ENCODE measurements around the gene NR1D1.

NR1D1 gene

GRCh38 chr17:40063901-40064531, 36.4 kb downstream of the NR1D1 start:
- no peaks in the 10 kb centered on the region for H3K9me3 ChIP-seq (ENCODE audit: control insufficient read depth, insufficient read depth, low read depth, low read length)
- CTCF ChIA-PET, result interaction anchor here (0.7 to 10.6 kb wide), 11 partner anchors 10 to 49 kb away, joined by 4 to 166 read pairs (median 10); partner anchors contain the start of genes MED24 and NR1D1
- H3K27ac ChIP-seq (ENCODE audit: extremely low read depth, low read depth, low read length), result no peak overlapping the region; the same call in 1 of the 2 replicates
- H3K4me1 ChIP-seq (ENCODE audit: control insufficient read depth, insufficient read depth, low read length), result peaks cover 20% of the 10 kb centered on the region
- peak overlapping the region; percentile 84 for H3K4me3 ChIP-seq (ENCODE audit: low read depth, low read length)
- POLR2A ChIA-PET, result interaction anchor here (0.5 to 2.4 kb wide), 11 partner anchors 9 to 104 kb away, joined by 3 to 15 read pairs (median 4); partner anchors contain the start of gene MED24
- no peaks in the 10 kb centered on the region for H3K36me3 ChIP-seq (ENCODE audit: control insufficient read depth in 2 of 2, insufficient read depth in 1 of 2, low read length in 2 of 2)
- TF ChIP-seq ZNF449 (tag by site-specific recombination; IDR thresholded peaks at IDR 0.05) (no peak), ZFHX2 (tag by site-specific recombination; conservative IDR thresholded peaks at IDR 0.05) (peak; percentile 62), KLF9 (tag by site-specific recombination; IDR thresholded peaks at IDR 0.05; ENCODE audit: low read depth) (peak; percentile 80), ZNF148 (tag by site-specific recombination; IDR thresholded peaks at IDR 0.05; ENCODE audit: borderline replicate concordance) (no peak), ZNF623 (tag by site-specific recombination; IDR thresholded peaks at IDR 0.05) (no peak), ZSCAN18 (tag by site-specific recombination; IDR thresholded peaks at IDR 0.05) (no peak), AEBP2 (tag by site-specific recombination; IDR thresholded peaks at IDR 0.05; ENCODE audit: borderline replicate concordance) (no peak), ZNF660 (tag by site-specific recombination; IDR thresholded peaks at IDR 0.05) (no peak), ZNF138 (tag by site-specific recombination; IDR thresholded peaks at IDR 0.05; ENCODE audit: borderline replicate concordance) (no peak), ZFP3 (tag by site-specific recombination; IDR thresholded peaks at IDR 0.05; ENCODE audit: low read depth) (no peak), ZNF391 (tag by site-specific recombination; IDR thresholded peaks at IDR 0.05; ENCODE audit: borderline replicate concordance, low read depth) (no peak), ZNF670 (tag by site-specific recombination; IDR thresholded peaks at IDR 0.05; ENCODE audit: low read depth) (no peak), OSR2 (tag by site-specific recombination; IDR thresholded peaks at IDR 0.05) (no peak), ZNF341 (tag by site-specific recombination; IDR thresholded peaks at IDR 0.05; ENCODE audit: low read depth) (no peak), ZNF302 (tag by site-specific recombination; IDR thresholded peaks at IDR 0.05; ENCODE audit: low read depth) (no peak), PATZ1 (tag by site-specific recombination; IDR thresholded peaks at IDR 0.05) (no peak), ZNF354C (tag by site-specific recombination; IDR thresholded peaks at IDR 0.05; ENCODE audit: borderline replicate concordance, low read depth) (no peak), EGR2 (tag by site-specific recombination; IDR thresholded peaks at IDR 0.05; ENCODE audit: low read depth) (peak; percentile 46; the same call in 1 of the 2 replicates), ZNF501 (tag by site-specific recombination; IDR thresholded peaks at IDR 0.05) (no peak), SCRT1 (tag by site-specific recombination; IDR thresholded peaks at IDR 0.05; ENCODE audit: borderline replicate concordance) (0 out of 2 replicates have a peak, but pooled peaks have one; percentile 16), ZBTB44 (tag by site-specific recombination; IDR thresholded peaks at IDR 0.05) (0 out of 2 replicates have a peak, but pooled peaks have one; percentile 16), ZNF701 (tag by site-specific recombination; IDR thresholded peaks at IDR 0.05) (no peak), ZNF621 (tag by site-specific recombination; IDR thresholded peaks at IDR 0.05) (no peak), SCRT2 (tag by site-specific recombination; IDR thresholded peaks at IDR 0.05) (peak; percentile 87), ZNF112 (tag by site-specific recombination; IDR thresholded peaks at IDR 0.05) (no peak)

Measured in HEK293 (cell line).